AG04450 (cell line): ENCODE results near the gene NAGLU. TPM values are rescaled to one million over a fixed set of nuclear protein-coding genes. Genes with fewer than 3 reads are reported as not detected.
A peak's percentile ranks its signal among the peaks of the same experiment; 100 is the strongest.

Source experiments
- CTCF ChIA-PET: fragments of 300-600, 350-600 bp; formaldehyde crosslinking; extraction: SDS; loops from one replicate; lab custom pipeline; 2022; ENCODE audit warnings: antibody characterized with exemption, inconsistent platforms; lab: Charles Lee
- POLR2A ChIA-PET: fragments of 350-600 bp; formaldehyde crosslinking; extraction: SDS; loops from one replicate; lab custom pipeline; 2021; ENCODE audit warnings: antibody characterized with exemption, inconsistent platforms; lab: Yijun Ruan, JAX
- DNase-seq: peaks from one replicate; pipeline ENCODE4 v3.0.0-alpha.2; 2011; ENCODE audit warnings: low read depth, low spot score
- H3K27ac ChIP-seq: one replicate; pipeline ENCODE4 v1.5.1; 2012; ENCODE audit warnings: low read depth, low read length, control low read depth
- H3K27me3 ChIP-seq: one replicate; pipeline ENCODE4 v1.6.0; 2012; ENCODE audit warnings: low read length; ENCODE audit not compliant: control insufficient read depth, insufficient read depth
- H3K4me3 ChIP-seq: 2 replicates; pipeline ENCODE4 v1.5.1; 2011; ENCODE audit warnings: mild to moderate bottlenecking, low read depth, low read length, control low read depth
- H3K9me3 ChIP-seq: 2 replicates; pipeline ENCODE4 v1.5.1; 2012; ENCODE audit warnings: low read length; ENCODE audit not compliant: control insufficient read depth, insufficient read depth
- polyA minus RNA-seq: library from RNA; depleted of rRNA, polyadenylated mRNA; stranded (reverse); fragments of >200 nt; gene quantifications from 2 replicates; pipeline ENCODE4 v1.2.3, GENCODE V29; 2011; rRNA and poly(A)+ RNA removed
- polyA plus RNA-seq: library from polyadenylated mRNA; depleted of rRNA; stranded (reverse); fragments of >200 nt; gene quantifications from 2 replicates; pipeline ENCODE4 v1.2.3, GENCODE V29; 2011; rRNA removed
- TF ChIP-seq, protein P1 (sequence below): IDR thresholded peaks from 2 replicates; pipeline ENCODE4 v1.5.1; 2011; ENCODE audit warnings: low read depth, low read length, control low read depth, inconsistent platforms

Gene NAGLU
- polyA plus RNA-seq (11.9 and 17.2 TPM in 2 replicates), polyA minus RNA-seq (9.9 and 16.9 TPM in 2 replicates)

DNA sequence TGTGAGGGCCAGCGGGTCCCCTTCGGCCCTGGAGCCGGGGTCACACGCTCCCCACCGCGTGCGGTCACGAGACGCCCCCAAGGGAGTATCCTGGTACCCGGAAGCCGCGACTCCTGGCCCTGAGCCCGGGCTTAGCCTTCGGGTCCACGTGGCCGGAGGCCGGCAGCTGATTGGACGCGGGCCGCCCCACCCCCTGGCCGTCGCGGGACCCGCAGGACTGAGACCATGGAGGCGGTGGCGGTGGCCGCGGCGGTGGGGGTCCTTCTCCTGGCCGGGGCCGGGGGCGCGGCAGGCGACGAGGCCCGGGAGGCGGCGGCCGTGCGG is at the start of gene NAGLU:
NAGLU (plus strand) TSS at position 194 of the 324 bp plus-strand sequence; CDS start at position 226, 32 bp downstream.
- Histone ChIP-seq H3K27ac (peak within 1 kb of the TSS; percentile 70), H3K27me3 (no peaks in the 10 kb centered on the region), H3K4me3 (peak within 1 kb of the TSS; percentile 69), H3K9me3 (no peaks in the 10 kb centered on the region; the same call in 1 of the 2 replicates)
- POLR2A ChIA-PET: interaction anchor here (0.5 to 2.2 kb wide), 11 partner anchors 9 to 485 kb away, joined by 3 to 17 read pairs (median 5); partner anchors contain the start of genes CAVIN1 and MLX
- TF ChIP-seq, protein P1, sequence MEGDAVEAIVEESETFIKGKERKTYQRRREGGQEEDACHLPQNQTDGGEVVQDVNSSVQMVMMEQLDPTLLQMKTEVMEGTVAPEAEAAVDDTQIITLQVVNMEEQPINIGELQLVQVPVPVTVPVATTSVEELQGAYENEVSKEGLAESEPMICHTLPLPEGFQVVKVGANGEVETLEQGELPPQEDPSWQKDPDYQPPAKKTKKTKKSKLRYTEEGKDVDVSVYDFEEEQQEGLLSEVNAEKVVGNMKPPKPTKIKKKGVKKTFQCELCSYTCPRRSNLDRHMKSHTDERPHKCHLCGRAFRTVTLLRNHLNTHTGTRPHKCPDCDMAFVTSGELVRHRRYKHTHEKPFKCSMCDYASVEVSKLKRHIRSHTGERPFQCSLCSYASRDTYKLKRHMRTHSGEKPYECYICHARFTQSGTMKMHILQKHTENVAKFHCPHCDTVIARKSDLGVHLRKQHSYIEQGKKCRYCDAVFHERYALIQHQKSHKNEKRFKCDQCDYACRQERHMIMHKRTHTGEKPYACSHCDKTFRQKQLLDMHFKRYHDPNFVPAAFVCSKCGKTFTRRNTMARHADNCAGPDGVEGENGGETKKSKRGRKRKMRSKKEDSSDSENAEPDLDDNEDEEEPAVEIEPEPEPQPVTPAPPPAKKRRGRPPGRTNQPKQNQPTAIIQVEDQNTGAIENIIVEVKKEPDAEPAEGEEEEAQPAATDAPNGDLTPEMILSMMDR: no peak
- CTCF ChIA-PET: interaction anchor here (1.0 to 1.8 kb wide), 3 partner anchors 18 to 314 kb away, joined by 3 to 6 read pairs (median 4); partner anchors contain the start of gene CAVIN1
- no peak for DNase-seq

DNA sequence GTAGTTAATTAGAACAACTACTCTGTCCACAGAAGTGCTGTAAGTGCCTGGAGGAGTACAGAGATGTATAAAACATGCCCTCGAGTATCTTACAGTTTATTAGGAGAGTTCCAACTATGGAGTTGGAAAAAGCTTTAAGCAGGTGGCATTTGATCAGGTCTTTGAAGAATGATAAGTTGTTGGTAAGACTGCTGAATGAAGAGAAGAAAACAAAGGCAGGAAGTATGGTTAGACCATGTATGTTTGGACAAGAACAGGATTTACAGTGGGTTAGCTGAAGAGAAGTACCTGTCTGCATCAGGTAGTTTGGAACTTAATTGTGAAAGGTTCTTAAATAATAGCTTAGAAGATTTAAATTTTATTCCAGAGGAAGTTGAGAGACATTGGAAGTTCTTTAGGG is 48.0 kb upstream of the NAGLU start:
- CTCF ChIA-PET: interaction anchor here (1.7 kb wide), 1 partner anchor 30 kb away, joined by 9 read pairs; no protein-coding TSS in a partner anchor

DNA sequence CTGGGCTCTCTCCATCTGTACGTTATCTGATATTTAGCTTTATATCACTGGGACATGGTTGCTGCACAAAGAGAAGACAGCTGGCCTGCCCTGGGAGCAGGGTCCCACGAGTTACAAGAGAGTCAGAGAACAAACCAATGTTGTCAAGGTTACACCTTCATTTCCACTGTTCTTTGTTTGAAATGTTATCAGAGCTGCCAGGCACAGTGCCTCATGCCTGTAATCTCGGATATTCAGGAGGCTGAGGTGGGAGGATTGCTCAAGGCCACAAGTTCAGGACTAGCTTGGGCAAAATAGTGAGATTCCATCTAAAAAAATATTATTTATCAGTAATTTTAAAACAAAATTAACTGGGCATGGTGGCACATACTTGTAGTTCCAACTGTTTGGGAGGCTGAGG is 42.7 kb upstream of the NAGLU start:
- Histone ChIP-seq H3K27ac (no peak overlapping the region), H3K4me3 (no peak overlapping the region), H3K27me3 (no peaks in the 10 kb centered on the region), H3K9me3 (no peaks in the 10 kb centered on the region)
- no peak for DNase-seq
- POLR2A ChIA-PET: interaction anchor here (0.6 kb wide), 2 partner anchors 119 to 651 kb away, joined by 3 read pairs; no protein-coding TSS in a partner anchor
- TF ChIP-seq, protein P1: no peak
- CTCF ChIA-PET: interaction anchor here (1.2 kb wide), 1 partner anchor 271 kb away, joined by 3 read pairs; no protein-coding TSS in a partner anchor

More for the DNA sequence above, 48.0 kb upstream of the NAGLU start:
- no peak overlapping the region for H3K4me3 ChIP-seq
- no peaks in the 10 kb centered on the region for H3K9me3 ChIP-seq
- H3K27me3 ChIP-seq: no peaks in the 10 kb centered on the region
- no peak overlapping the region for H3K27ac ChIP-seq
- POLR2A ChIA-PET: no interaction called here
- no peak for DNase-seq
- TF ChIP-seq, protein P1: no peak

DNA sequence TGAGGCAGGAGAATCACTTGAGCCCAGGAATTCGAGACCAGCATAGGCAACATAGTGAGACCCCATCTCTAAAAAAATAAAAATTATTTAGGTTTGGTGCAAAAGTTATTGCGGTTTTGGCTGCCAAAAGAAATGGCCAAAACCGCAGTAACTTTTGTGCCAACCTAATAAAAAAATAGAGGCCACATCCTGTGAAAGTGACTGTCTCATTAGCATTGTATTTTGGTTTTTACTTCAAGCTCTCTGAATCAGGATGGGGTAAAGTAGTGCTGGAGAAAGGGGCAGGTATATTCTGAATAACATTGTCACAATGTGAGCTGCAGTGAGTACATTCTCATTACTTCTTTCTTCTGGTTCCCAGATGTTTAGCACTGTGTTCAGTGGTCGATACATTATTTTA is 41.4 kb upstream of the NAGLU start:
- Histone ChIP-seq H3K4me3 (no peak overlapping the region), H3K27me3 (no peaks in the 10 kb centered on the region), H3K9me3 (no peaks in the 10 kb centered on the region), H3K27ac (no peak overlapping the region)
- ChIA-PET CTCF (interaction anchor here (1.2 to 1.9 kb wide), 2 partner anchors 23 to 272 kb away, joined by 3 to 6 read pairs; no protein-coding TSS in a partner anchor), POLR2A (interaction anchor here (0.7 kb wide), 1 partner anchor 251 kb away, joined by 3 read pairs; no protein-coding TSS in a partner anchor)
- TF ChIP-seq, protein P1: no peak
- DNase-seq: no peak

DNA sequence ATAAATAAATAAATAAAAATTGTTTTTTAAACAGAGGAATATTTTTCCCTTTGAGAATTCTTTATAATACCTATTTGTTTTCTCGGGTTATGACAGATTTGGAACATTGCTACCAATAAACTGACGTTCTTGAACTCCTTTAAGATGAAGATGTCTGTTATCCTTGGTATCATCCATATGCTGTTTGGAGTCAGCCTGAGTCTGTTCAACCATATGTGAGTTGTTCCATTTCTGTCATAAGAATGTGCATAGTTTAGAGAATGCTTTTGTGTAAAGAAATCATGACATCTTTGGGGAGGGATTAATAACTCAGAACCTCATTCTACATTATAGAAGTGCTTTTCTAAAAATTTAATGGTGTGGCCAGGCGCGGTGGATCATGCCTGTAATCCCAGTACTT is 37.2 kb upstream of the NAGLU start:
- ChIA-PET CTCF (no interaction called here), POLR2A (no interaction called here)

More for the DNA sequence above, 37.2 kb upstream of the NAGLU start:
- Histone ChIP-seq H3K9me3 (no peaks in the 10 kb centered on the region), H3K27me3 (no peaks in the 10 kb centered on the region), H3K4me3 (no peak overlapping the region), H3K27ac (no peak overlapping the region)
- DNase-seq: no peak
- TF ChIP-seq, protein P1: no peak
